ENCODE results near the gene RIMBP2.

RIMBP2 gene

DNA sequence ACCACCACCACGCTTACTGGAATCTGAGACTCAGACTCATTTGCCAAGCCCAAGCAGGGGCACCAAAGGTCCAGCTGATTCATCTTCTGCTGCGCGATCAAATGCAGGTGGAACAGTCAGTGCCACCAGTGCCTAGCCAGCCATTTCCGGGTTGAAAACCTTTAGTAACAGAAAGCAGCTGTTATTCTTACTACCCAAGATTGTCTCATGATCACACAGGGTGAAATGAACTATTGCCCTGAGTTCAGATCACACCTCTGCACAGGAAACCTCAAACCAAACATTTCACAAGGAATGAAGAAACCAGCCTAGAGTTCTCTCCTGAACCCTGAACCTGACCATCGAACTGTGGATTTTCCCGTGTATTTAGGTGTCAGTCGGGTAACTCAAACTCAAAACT, 88.9 kb downstream of the RIMBP2 start:
- H3K79me2 ChIP-seq (ENCODE audit: insufficient read depth, low read length), result no peaks in the 10 kb centered on the region
- H3K27ac ChIP-seq (ENCODE audit: low read depth, low read length, poor library complexity, severe bottlenecking), result no peak overlapping the region
- no peaks in the 10 kb centered on the region for H3K4me1 ChIP-seq (ENCODE audit: insufficient read depth, low read length, severe bottlenecking)
- no peaks in the 10 kb centered on the region; the same call in 1 of the 2 replicates for H3K27me3 ChIP-seq (ENCODE audit: insufficient read depth, low read length)
- H3F3A ChIP-seq (ENCODE audit: insufficient read depth, low read length), result no peaks in the 10 kb centered on the region
- no peaks in the 10 kb centered on the region for H3K9me2 ChIP-seq (ENCODE audit: low read depth, low read length)
- no peaks in the 10 kb centered on the region for H3K36me3 ChIP-seq (ENCODE audit: insufficient read depth, low read length)
- TF ChIP-seq, protein P1, sequence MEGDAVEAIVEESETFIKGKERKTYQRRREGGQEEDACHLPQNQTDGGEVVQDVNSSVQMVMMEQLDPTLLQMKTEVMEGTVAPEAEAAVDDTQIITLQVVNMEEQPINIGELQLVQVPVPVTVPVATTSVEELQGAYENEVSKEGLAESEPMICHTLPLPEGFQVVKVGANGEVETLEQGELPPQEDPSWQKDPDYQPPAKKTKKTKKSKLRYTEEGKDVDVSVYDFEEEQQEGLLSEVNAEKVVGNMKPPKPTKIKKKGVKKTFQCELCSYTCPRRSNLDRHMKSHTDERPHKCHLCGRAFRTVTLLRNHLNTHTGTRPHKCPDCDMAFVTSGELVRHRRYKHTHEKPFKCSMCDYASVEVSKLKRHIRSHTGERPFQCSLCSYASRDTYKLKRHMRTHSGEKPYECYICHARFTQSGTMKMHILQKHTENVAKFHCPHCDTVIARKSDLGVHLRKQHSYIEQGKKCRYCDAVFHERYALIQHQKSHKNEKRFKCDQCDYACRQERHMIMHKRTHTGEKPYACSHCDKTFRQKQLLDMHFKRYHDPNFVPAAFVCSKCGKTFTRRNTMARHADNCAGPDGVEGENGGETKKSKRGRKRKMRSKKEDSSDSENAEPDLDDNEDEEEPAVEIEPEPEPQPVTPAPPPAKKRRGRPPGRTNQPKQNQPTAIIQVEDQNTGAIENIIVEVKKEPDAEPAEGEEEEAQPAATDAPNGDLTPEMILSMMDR (IDR thresholded peaks at IDR 0.05; ENCODE audit: low read length), result no peak
- TF ChIP-seq EZH2 (IDR thresholded peaks at IDR 0.05; ENCODE audit: borderline replicate concordance, low read length), result no peak
- H3K9me3 ChIP-seq (ENCODE audit: low read length), result no peaks in the 10 kb centered on the region
- H3K4me3 ChIP-seq (ENCODE audit: low read depth, low read length, poor library complexity, severe bottlenecking), result no peak overlapping the region
- H2AFZ ChIP-seq (ENCODE audit: low read length), result no peak overlapping the region
- H3K4me2 ChIP-seq (ENCODE audit: low read length), result no peak overlapping the region
- H4K20me1 ChIP-seq (ENCODE audit: insufficient read depth, low read length), result no peaks in the 10 kb centered on the region
- H3K9ac ChIP-seq (ENCODE audit: low read length), result no peak overlapping the region

DNA sequence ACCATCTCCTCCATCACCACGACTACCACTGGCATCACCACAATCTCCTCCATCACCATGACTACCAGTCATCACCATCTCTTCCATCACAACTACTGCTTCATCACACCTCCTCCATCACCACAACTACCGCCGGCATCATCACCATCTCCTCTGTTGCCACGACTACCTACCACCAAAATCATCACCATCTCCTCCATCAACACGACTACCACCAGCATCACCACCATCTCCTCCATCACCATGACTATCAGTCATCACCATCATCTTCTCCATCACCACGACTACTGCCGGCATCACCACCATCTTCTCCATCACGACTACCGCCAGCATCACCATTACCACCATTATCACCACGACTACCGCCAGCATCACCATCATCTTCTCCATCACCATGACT, 89.5 kb downstream of the RIMBP2 start:
- H3F3A ChIP-seq (ENCODE audit: insufficient read depth, low read length), result no peaks in the 10 kb centered on the region
- H3K9me3 ChIP-seq (ENCODE audit: low read length), result no peaks in the 10 kb centered on the region
- H3K4me3 ChIP-seq (ENCODE audit: low read depth, low read length, poor library complexity, severe bottlenecking), result no peak overlapping the region
- H3K4me1 ChIP-seq (ENCODE audit: insufficient read depth, low read length, severe bottlenecking), result no peaks in the 10 kb centered on the region
- H3K79me2 ChIP-seq (ENCODE audit: insufficient read depth, low read length), result no peaks in the 10 kb centered on the region
- H3K36me3 ChIP-seq (ENCODE audit: insufficient read depth, low read length), result no peaks in the 10 kb centered on the region
- no peak for TF ChIP-seq EZH2 (IDR thresholded peaks at IDR 0.05; ENCODE audit: borderline replicate concordance, low read length)
- H3K9ac ChIP-seq (ENCODE audit: low read length), result no peak overlapping the region
- no peaks in the 10 kb centered on the region for H4K20me1 ChIP-seq (ENCODE audit: insufficient read depth, low read length)
- no peak overlapping the region for H3K27ac ChIP-seq (ENCODE audit: low read depth, low read length, poor library complexity, severe bottlenecking)
- H3K4me2 ChIP-seq (ENCODE audit: low read length), result no peak overlapping the region
- no peaks in the 10 kb centered on the region; the same call in 1 of the 2 replicates for H3K27me3 ChIP-seq (ENCODE audit: insufficient read depth, low read length)
- no peak overlapping the region for H2AFZ ChIP-seq (ENCODE audit: low read length)
- no peaks in the 10 kb centered on the region for H3K9me2 ChIP-seq (ENCODE audit: low read depth, low read length)

DNA sequence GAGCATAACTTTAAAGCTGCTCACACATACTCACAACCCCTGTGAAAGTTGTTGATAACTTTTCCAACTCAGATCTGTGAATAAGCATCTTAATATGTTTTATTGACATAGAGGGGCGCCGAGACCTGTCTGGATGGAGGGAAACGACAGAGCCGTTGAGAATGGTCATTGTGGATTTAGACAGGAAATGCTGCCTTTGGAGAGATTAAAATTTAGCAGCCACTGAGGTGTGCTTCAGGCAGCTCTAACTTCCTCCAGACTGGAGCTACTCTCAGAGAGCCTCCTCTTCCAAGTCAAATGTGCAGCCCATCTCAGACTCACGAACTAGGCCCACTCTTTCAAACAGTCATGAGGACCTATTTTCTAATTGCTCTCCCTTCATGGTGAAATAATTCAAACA, 90.9 kb downstream of the RIMBP2 start:
- no peaks in the 10 kb centered on the region for H3K9me3 ChIP-seq (ENCODE audit: low read length)
- H3K9me2 ChIP-seq (ENCODE audit: low read depth, low read length), result no peaks in the 10 kb centered on the region
- TF ChIP-seq EZH2 (IDR thresholded peaks at IDR 0.05; ENCODE audit: borderline replicate concordance, low read length), result no peak
- TF ChIP-seq, protein P1 (IDR thresholded peaks at IDR 0.05; ENCODE audit: low read length), result no peak
- no peak overlapping the region for H3K9ac ChIP-seq (ENCODE audit: low read length)
- no peak overlapping the region for H3K4me2 ChIP-seq (ENCODE audit: low read length)
- no peaks in the 10 kb centered on the region for H3F3A ChIP-seq (ENCODE audit: insufficient read depth, low read length)
- no peak overlapping the region for H3K4me3 ChIP-seq (ENCODE audit: low read depth, low read length, poor library complexity, severe bottlenecking)
- no peaks in the 10 kb centered on the region for H4K20me1 ChIP-seq (ENCODE audit: insufficient read depth, low read length)
- no peaks in the 10 kb centered on the region for H3K36me3 ChIP-seq (ENCODE audit: insufficient read depth, low read length)
- no peak overlapping the region for H2AFZ ChIP-seq (ENCODE audit: low read length)
- no peaks in the 10 kb centered on the region for H3K4me1 ChIP-seq (ENCODE audit: insufficient read depth, low read length, severe bottlenecking)
- no peaks in the 10 kb centered on the region for H3K79me2 ChIP-seq (ENCODE audit: insufficient read depth, low read length)
- H3K27ac ChIP-seq (ENCODE audit: low read depth, low read length, poor library complexity, severe bottlenecking), result no peak overlapping the region
- no peaks in the 10 kb centered on the region; the same call in 1 of the 2 replicates for H3K27me3 ChIP-seq (ENCODE audit: insufficient read depth, low read length)

DNA sequence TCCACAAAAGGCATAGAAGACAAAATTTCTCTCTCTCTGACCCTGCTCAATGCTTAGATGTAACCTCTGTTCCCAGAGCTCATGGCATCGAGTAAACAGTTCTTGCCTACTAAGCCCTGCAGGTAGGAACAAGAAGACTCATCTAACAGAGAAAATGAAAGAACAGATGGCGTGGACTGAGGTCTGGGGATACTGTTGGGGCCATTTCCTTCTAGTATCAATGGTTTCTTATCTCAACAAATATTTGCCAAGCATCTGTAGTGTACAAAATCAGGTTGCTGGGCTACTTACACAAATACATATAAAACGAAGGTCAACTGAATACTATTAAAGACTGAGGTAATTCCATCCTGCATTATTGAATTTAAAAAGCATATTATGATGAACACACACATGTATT, 93.3 kb downstream of the RIMBP2 start:
- Histone ChIP-seq H3K4me3 (ENCODE audit: low read depth, low read length, poor library complexity, severe bottlenecking) (no peak overlapping the region), H3K79me2 (ENCODE audit: insufficient read depth, low read length) (no peaks in the 10 kb centered on the region), H3K9me2 (ENCODE audit: low read depth, low read length) (no peaks in the 10 kb centered on the region), H2AFZ (ENCODE audit: low read length) (no peak overlapping the region), H3K9ac (ENCODE audit: low read length) (no peak overlapping the region), H3F3A (ENCODE audit: insufficient read depth, low read length) (no peaks in the 10 kb centered on the region), H3K27ac (ENCODE audit: low read depth, low read length, poor library complexity, severe bottlenecking) (no peak overlapping the region), H3K9me3 (ENCODE audit: low read length) (no peaks in the 10 kb centered on the region), H3K36me3 (ENCODE audit: insufficient read depth, low read length) (no peaks in the 10 kb centered on the region), H3K27me3 (ENCODE audit: insufficient read depth, low read length) (no peaks in the 10 kb centered on the region; the same call in 1 of the 2 replicates), H3K4me1 (ENCODE audit: insufficient read depth, low read length, severe bottlenecking) (no peaks in the 10 kb centered on the region), H4K20me1 (ENCODE audit: insufficient read depth, low read length) (no peaks in the 10 kb centered on the region), H3K4me2 (ENCODE audit: low read length) (no peak overlapping the region)
- TF ChIP-seq, protein P1 (IDR thresholded peaks at IDR 0.05; ENCODE audit: low read length), result no peak
- TF ChIP-seq EZH2 (IDR thresholded peaks at IDR 0.05; ENCODE audit: borderline replicate concordance, low read length), result no peak
